Astrocyte of the cerebellum (primary cell): ENCODE measurements around the gene TPD52L1.
"Not testable (repeated sequence)": the region's sequence is repeated elsewhere in the genome, so short reads cannot be mapped to it uniquely, and the experiment has no call there.

Source experiments
- DNase-seq: peaks from one replicate; pipeline ENCODE4 v3.0.0-alpha.2; 2011; ENCODE audit warnings: low read depth
- H3K4me3 ChIP-seq: 2 replicates; pipeline ENCODE4 v1.5.1; 2011; ENCODE audit warnings: mild to moderate bottlenecking, low read depth, low read length, moderate library complexity
- in situ Hi-C: cut with HindIII; loops from 2 replicates; pipeline ENCODE4 v1.10.0; 2017; ENCODE audit warnings: low sequenced_read_pairs
- TF ChIP-seq, protein P1 (sequence below): IDR thresholded peaks from 2 replicates; pipeline ENCODE4 v1.5.1; 2012; ENCODE audit warnings: low read length, low read depth, moderate library complexity, mild to moderate bottlenecking; ENCODE audit errors: missing control alignments

The TPD52L1 gene

DNA sequence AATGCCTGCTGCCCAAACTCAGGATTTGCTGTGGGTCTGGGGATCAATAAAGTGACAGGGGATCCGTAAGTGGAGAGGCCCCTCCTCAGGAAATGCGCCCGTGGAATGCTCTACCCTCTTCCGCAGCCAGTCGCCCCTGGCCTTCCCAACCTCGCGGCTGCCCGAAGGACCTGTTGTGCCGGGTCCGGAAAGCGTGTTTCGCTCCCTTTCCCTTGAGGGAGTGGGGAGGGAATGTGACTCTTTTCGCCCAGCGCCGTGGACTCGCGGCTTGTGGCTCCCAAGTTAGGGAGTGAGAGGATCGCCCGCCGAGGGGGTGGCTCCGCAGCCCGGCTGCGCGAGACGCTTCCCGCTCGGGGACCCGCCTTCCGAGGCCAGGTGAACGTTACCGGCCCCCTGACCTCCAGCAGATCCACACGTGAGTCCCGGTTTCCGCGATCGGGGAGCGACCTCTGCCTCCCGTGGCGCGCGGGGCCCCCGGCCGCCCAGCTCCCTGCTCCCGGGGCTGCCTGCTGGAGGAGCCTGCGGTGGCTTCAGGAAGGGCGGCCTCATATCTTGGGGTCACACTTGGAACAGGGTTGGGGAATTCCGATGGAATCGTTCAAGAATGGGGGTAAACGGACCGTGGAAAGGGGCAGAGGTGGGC is 666 bp downstream of the TPD52L1 start:
- peak overlapping the region; percentile 67 for H3K4me3 ChIP-seq
- DNase-seq = no peak
- in situ Hi-C loops = no loop called here
- TF ChIP-seq, protein P1, sequence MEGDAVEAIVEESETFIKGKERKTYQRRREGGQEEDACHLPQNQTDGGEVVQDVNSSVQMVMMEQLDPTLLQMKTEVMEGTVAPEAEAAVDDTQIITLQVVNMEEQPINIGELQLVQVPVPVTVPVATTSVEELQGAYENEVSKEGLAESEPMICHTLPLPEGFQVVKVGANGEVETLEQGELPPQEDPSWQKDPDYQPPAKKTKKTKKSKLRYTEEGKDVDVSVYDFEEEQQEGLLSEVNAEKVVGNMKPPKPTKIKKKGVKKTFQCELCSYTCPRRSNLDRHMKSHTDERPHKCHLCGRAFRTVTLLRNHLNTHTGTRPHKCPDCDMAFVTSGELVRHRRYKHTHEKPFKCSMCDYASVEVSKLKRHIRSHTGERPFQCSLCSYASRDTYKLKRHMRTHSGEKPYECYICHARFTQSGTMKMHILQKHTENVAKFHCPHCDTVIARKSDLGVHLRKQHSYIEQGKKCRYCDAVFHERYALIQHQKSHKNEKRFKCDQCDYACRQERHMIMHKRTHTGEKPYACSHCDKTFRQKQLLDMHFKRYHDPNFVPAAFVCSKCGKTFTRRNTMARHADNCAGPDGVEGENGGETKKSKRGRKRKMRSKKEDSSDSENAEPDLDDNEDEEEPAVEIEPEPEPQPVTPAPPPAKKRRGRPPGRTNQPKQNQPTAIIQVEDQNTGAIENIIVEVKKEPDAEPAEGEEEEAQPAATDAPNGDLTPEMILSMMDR = no peak

DNA sequence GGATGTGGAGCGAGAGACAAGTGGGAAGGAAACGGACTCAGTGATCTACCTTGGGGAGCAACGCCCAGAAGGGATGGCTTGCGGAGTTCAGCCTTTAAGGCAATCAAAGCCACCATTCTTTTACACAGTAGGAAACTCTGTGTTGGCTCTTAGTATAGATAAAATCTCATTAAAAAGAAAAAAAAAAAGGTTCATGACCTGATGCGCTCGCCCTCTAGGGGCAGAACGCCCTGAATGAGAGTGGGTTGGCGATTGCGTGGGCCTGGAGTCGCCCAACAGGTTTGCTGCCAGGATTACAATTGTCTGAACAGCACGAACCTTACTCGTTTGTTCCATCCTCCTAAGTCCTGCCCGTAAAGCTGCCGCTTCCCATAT is 1.2 kb downstream of the TPD52L1 start:
- in situ Hi-C loops = no loop called here
- H3K4me3 ChIP-seq = peak overlapping the region; percentile 67
- DNase-seq = no peak
- TF ChIP-seq, protein P1 = peak; percentile 27

DNA sequence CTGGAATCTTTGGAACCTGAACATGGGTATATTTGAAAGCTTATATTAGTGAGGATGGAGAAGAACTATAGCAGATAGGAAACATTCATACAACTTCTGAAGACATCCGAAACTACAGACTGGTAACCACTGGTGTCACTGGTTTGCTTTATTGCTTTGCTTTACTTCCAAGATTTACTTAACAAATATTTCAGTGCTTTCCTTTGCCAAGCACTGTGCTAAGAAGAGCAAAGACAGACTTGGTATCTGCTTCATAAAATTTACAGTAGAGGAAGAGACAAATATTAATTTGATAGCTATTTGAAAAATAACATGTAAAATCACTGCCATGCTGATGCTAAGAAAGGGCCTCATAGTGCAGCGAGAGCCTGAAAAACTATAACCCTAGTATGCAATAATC is 1.8 kb downstream of the TPD52L1 start:
- in situ Hi-C loops = no loop called here
- TF ChIP-seq, protein P1 = no peak
- H3K4me3 ChIP-seq = no peak overlapping the region
- no peak for DNase-seq

DNA sequence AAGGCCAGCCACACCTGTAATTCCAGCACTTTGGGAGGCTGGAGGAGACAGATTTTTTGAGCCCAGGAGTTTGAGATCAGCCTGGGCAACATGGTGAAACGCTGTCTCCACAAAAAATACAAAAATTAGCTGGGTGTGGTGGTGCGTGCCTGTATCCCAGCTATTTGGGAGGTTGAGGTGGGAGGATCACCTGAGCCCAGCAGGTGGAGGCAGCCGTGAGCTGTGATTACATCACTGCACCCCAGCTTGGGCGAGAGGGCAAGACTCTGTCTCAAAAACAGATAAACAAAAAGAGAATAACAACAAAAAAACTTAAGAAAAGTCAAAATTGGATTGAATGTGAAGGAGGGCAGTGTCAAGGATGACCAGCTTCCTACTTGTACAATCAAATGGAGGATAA is 2.9 kb downstream of the TPD52L1 start:
- in situ Hi-C loops = no loop called here

GRCh38 chr6:125157280-125157679 is 3.7 kb downstream of the TPD52L1 start:
- TF ChIP-seq, protein P1 = no peak
- in situ Hi-C loops = no loop called here

More for the DNA sequence above, 2.9 kb downstream of the TPD52L1 start:
- TF ChIP-seq, protein P1 = no peak
- H3K4me3 ChIP-seq = no peak overlapping the region
- no peak for DNase-seq

GRCh38 chr6:125157725-125158124 is 4.2 kb downstream of the TPD52L1 start:
- no peak for DNase-seq
- no peak overlapping the region for H3K4me3 ChIP-seq
- TF ChIP-seq, protein P1 = no peak
- in situ Hi-C loops = no loop called here

More at GRCh38 chr6:125157280-125157679, 3.7 kb downstream of the TPD52L1 start:
- DNase-seq = no peak
- no peak overlapping the region for H3K4me3 ChIP-seq

GRCh38 chr6:125163339-125163738 is 9.8 kb downstream of the TPD52L1 start:
- DNase-seq, in situ Hi-C loops, H3K4me3 ChIP-seq: not testable (repeated sequence)
